K562 (cell line): ENCODE results near the gene CACNA1C. TPM values are rescaled to one million over a fixed set of nuclear protein-coding genes. Genes with fewer than 3 reads are reported as not detected.

Experiments
- ATAC-seq: fragments of 200-7000 bp; cut with Tn5 transposase; 3 replicates; pipeline ENCODE4 v1.9.1; 2020; ENCODE audit warnings: moderate library complexity
- BruUV-seq: library from RNA; stranded (reverse); fragments of 400-500 nt; replicated peaks from 2 replicates; lab custom pipeline; 2021; lab: Mats Ljungman, UMichigan
- CTCF ChIA-PET: fragments of 300-600 bp; formaldehyde crosslinking; extraction: SDS; loops from one replicate; lab custom pipeline; 2021; ENCODE audit warnings: low intra/inter-chr PET ratio; lab: Yijun Ruan, JAX
- POLR2A ChIA-PET: fragments of 300-600, 350-650 bp; sonication (Branson Sonifier 250); formaldehyde crosslinking; extraction: SDS; loops from one replicate; lab custom pipeline; 2021; ENCODE audit warnings: antibody characterized with exemption, inconsistent platforms; lab: Yijun Ruan, JAX
- DNase-seq, 4 experiments: peaks; one replicate each; pipeline versions ENCODE4 v3.0.0 to v3.0.0-alpha.2; 2011 to 2018; ENCODE audit warnings: low spot score in 3 of 4, mixed read lengths in 3 of 4; ENCODE audit errors: extremely low read depth in 1 of 4
- FAIRE-seq: peaks from 2 replicates; lab custom pipeline; 2011; peaks lifted over from hg19 to GRCh38; lab: Jason Lieb, UNC
- H2AFZ ChIP-seq: 2 replicates; pipeline ENCODE4 v1.6.0; 2011; ENCODE audit warnings: low read depth, low read length, control low read depth, inconsistent platforms
- H3K27ac ChIP-seq: fragments of 200-600 bp; 3 replicates; pipeline ENCODE4 v1.8.0; 2011; ENCODE audit warnings: low read depth, mild to moderate bottlenecking, control low read depth, inconsistent platforms, low read length, moderate library complexity, mixed read lengths; ENCODE audit errors: extremely low read depth
- H3K27me3 ChIP-seq, 2 experiments: fragments of 300-600 bp in 1 of 2; 2 replicates in 1 of 2; 3 replicates in 1 of 2; pipeline versions ENCODE4 v1.6.0 to v1.8.0; 2011; ENCODE audit warnings: inconsistent platforms in 2 of 2, low read length in 2 of 2, mild to moderate bottlenecking in 1 of 2, mixed read lengths in 1 of 2, moderate library complexity in 1 of 2; ENCODE audit not compliant: control insufficient read depth in 2 of 2, insufficient read depth in 2 of 2
- H3K36me3 ChIP-seq: fragments of 300-600 bp; 3 replicates; pipeline ENCODE4 v1.8.0; 2011; ENCODE audit warnings: mild to moderate bottlenecking, low read length, inconsistent platforms; ENCODE audit not compliant: control insufficient read depth, insufficient read depth
- H3K4me1 ChIP-seq, 2 experiments: fragments of 200-600 bp in 1 of 2; replicated peaks in 1 of 2; 2 replicates in 1 of 2; 3 replicates in 1 of 2; pipeline versions ENCODE4 v1.5.1 to v1.8.0; 2011; ENCODE audit warnings: inconsistent platforms in 2 of 2, low read length in 2 of 2, mild to moderate bottlenecking in 1 of 2, mixed read lengths in 1 of 2, moderate library complexity in 1 of 2; ENCODE audit not compliant: control insufficient read depth in 2 of 2, insufficient read depth in 2 of 2
- H3K4me2 ChIP-seq: 2 replicates; pipeline ENCODE4 v1.6.1; 2011; ENCODE audit warnings: low read length, control low read depth, inconsistent platforms, mixed read lengths; ENCODE audit not compliant: insufficient read depth
- H3K4me3 ChIP-seq: fragments of 200-600 bp; sonication (generic), shearing (Covaris generic); 2 replicates; pipeline ENCODE4 v1.5.1; 2016; ENCODE audit warnings: control low read depth, inconsistent platforms
- H3K79me2 ChIP-seq: fragments of 200-600 bp; 3 replicates; pipeline ENCODE4 v1.8.0; 2011; ENCODE audit warnings: low read length, inconsistent platforms; ENCODE audit not compliant: control insufficient read depth, insufficient read depth
- H3K9ac ChIP-seq, 2 experiments: 2 replicates each; pipeline versions ENCODE4 v1.6.0 to v1.6.1; 2011; ENCODE audit warnings: low read depth in 2 of 2, low read length in 2 of 2, control low read depth in 1 of 2, inconsistent platforms in 1 of 2, mild to moderate bottlenecking in 1 of 2, mixed read lengths in 1 of 2; ENCODE audit not compliant: insufficient read depth in 1 of 2
- H3K9me1 ChIP-seq: one replicate; pipeline ENCODE4 v1.6.0; 2011; ENCODE audit warnings: inconsistent platforms, mild to moderate bottlenecking, low read length, moderate library complexity; ENCODE audit not compliant: control insufficient read depth, insufficient read depth
- H3K9me3 ChIP-seq: replicated peaks from 2 replicates; pipeline ENCODE4 v1.5.1; 2011; ENCODE audit warnings: low read depth, low read length, inconsistent platforms; ENCODE audit not compliant: control insufficient read depth, insufficient read depth
- H4K20me1 ChIP-seq: replicated peaks from 2 replicates; pipeline ENCODE4 v1.6.1; 2011; ENCODE audit warnings: low read length, inconsistent platforms, mixed read lengths; ENCODE audit not compliant: control insufficient read depth, insufficient read depth
- AFF1 ChIP-seq, 2 experiments: fragments of 450-650 bp; IDR thresholded peaks; 2 replicates each; pipeline ENCODE4 v1.6.1; 2018; ENCODE audit warnings: mild to moderate bottlenecking in 2 of 2, low read depth in 1 of 2; ENCODE audit not compliant: partially characterized antibody in 2 of 2
- JUND ChIP-seq, 2 experiments: IDR thresholded peaks; 2 replicates in 1 of 2; 3 replicates in 1 of 2; pipeline ENCODE4 v1.6.1; 2011; ENCODE audit warnings: borderline replicate concordance in 2 of 2, low read depth in 2 of 2, low read length in 2 of 2, improper control_type of control experiment in 1 of 2, missing biosample characterization in 1 of 2, missing genetic modification characterization in 1 of 2, missing genetic modification reagents in 1 of 2
- ZNF354B ChIP-seq: fragments of 250-450 bp; sonication (Bioruptor Pico); IDR thresholded peaks from 2 replicates; pipeline ENCODE4 v1.4.0; 2020
- ZNF699 ChIP-seq: fragments of 250-450 bp; sonication (Bioruptor Pico); IDR thresholded peaks from 2 replicates; pipeline ENCODE4 v1.8.0; 2021; ENCODE audit warnings: mild to moderate bottlenecking, moderate library complexity; ENCODE audit not compliant: insufficient replicate concordance
- WGBS: fragments of 100-300 bp; shearing (Covaris generic); methylation state at CpG from one replicate; pipeline ENCODE4 v1.1.6; 2016; ENCODE audit warnings: low coverage, mixed read lengths; ENCODE audit not compliant: insufficient coverage; ENCODE audit errors: missing lambda C conversion rate; 5-methylcytosine and 5-hydroxymethylcytosine counted together
- in situ Hi-C: fragments of 300-500 bp; cut with MboI; formaldehyde crosslinking; loops from 4 replicates; pipeline ENCODE4 v1.15.0; 2018; ENCODE audit warnings: inconsistent platforms, mixed read lengths
- intact Hi-C: fragments of 100-400 bp; cut with micrococcal nuclease; formaldehyde crosslinking; loops from 2 replicates; pipeline ENCODE4 v1.14.2; 2022
- polyA plus RNA-seq, 8 experiments: library from polyadenylated mRNA; depleted of rRNA in 4 of 8; stranded (reverse) in 5 of 8; unstranded in 3 of 8; fragments of >200 nt; fragmentation: Nextera tagmentation in 2 of 8; fragmentation: Illumina TruSeq in 1 of 8; extraction: Ambion mirVana in 2 of 8; extraction: Trizol in 1 of 8; gene quantifications; 2 replicates each; pipeline versions ENCODE4 v1.2.1 to v1.2.3, GENCODE V29; 2011 to 2014; ENCODE audit warnings: inconsistent platforms in 1 of 8, missing spikeins in 1 of 8
- total RNA-seq, 7 experiments: library from RNA; depleted of rRNA in 6 of 7; stranded (reverse); fragments of >200 nt in 6 of 7; fragmentation: Illumina TruSeq in 2 of 7; extraction: Trizol in 2 of 7; gene quantifications; 2 replicates each; pipeline versions ENCODE4 v1.2.1 to v1.2.3, GENCODE V29; 2011 to 2021; ENCODE audit warnings: low replicate concordance in 1 of 7

The CACNA1C gene
- total and polyA plus RNA-seq, 9 of the 15 experiments (the other 6 are each of a cell fraction or from before 2014, with no cell fraction given), result not detected

GRCh38 chr12:2154050-2154449 lies 101.3 kb downstream of the CACNA1C start (continued):
- TF ChIP-seq ZNF699 (CRISPR knock-in tag) (no peak), ZNF354B (CRISPR knock-in tag) (no peak), JUND (IDR thresholded peaks at IDR 0.05; ENCODE audit: borderline replicate concordance, low read depth, low read length) (no peak), JUND (tag; IDR thresholded peaks at IDR 0.05; ENCODE audit: borderline replicate concordance, low read depth, low read length) (no peak)

- BruUV-seq, result no TSS peak
- Histone ChIP-seq H3K9ac (no peak overlapping the region), H3K4me3 (no peak overlapping the region), H3K36me3 (no peaks in the 10 kb centered on the region), H3K27me3 (peaks cover 6 to 28% of the 10 kb centered on the region in 2 experiments; a peak in 3 of 5 replicates), H2AFZ (no peak overlapping the region), H3K4me2 (no peak overlapping the region), H4K20me1 (no peaks in the 10 kb centered on the region), H3K27ac (no peak overlapping the region), H3K9me3 (no peaks in the 10 kb centered on the region), H3K9me1 (no peaks in the 10 kb centered on the region), H3K4me1 (no peaks in the 10 kb centered on the region), H3K79me2 (no peaks in the 10 kb centered on the region)
- intact Hi-C loops, result no loop called here
- ChIA-PET POLR2A (interaction anchor here (1.1 kb wide), 1 partner anchor 13 kb away, joined by 3 read pairs; no protein-coding TSS in a partner anchor), CTCF (no interaction called here)
- no peak for TF ChIP-seq AFF1 (IDR thresholded peaks at IDR 0.05; ENCODE audit: low read depth in 1 of 2, partially characterized antibody in 2 of 2)
- 0% methylated on average over 4 of the region's 6 CpGs for WGBS
- no peak for DNase-seq
- ATAC-seq, result no peak
- no peak for FAIRE-seq
- in situ Hi-C loops, result no loop called here
Observed at GRCh38 chr12:2154521-2154920, 101.7 kb downstream of the CACNA1C start.
